Transverse colon (tissue), 4 donors: ENCODE results near the gene ARHGAP30.

Experiments
- CTCF ChIP-seq, 5 experiments: fragments of 200-600 bp in 3 of 5; fragments of 450-650 bp in 2 of 5; sonication (generic) in 3 of 5; IDR thresholded peaks; 1 replicate in 2 of 5; 2 replicates in 3 of 5; pipeline ENCODE4 v1.5.1; 2016 to 2017; ENCODE audit warnings: antibody characterized with exemption in 5 of 5, inconsistent platforms in 3 of 5, mild to moderate bottlenecking in 2 of 5, moderate library complexity in 1 of 5
- POLR2A ChIP-seq: fragments of 450-650 bp; IDR thresholded peaks from one replicate; pipeline ENCODE4 v1.6.1; 2016; ENCODE audit warnings: antibody characterized with exemption, mild to moderate bottlenecking, moderate library complexity
- POLR2AphosphoS5 ChIP-seq, 3 donors: sonication (generic); formaldehyde crosslinking; IDR thresholded peaks; one replicate each; pipeline ENCODE4 v1.6.1; 2016; ENCODE audit warnings: antibody characterized with exemption in 3 of 3

GRCh38 chr1:161082483-161082882 lies 12.8 kb upstream of the ARHGAP30 start:
- TF ChIP-seq CTCF (IDR thresholded peaks at IDR 0.05), result no peak
- TF ChIP-seq POLR2A, result no peak
- no peak for TF ChIP-seq POLR2AphosphoS5 (IDR thresholded peaks at IDR 0.05)
